Osteoblast (primary cell): Measurements from ENCODE around the gene PFN3. TPM values are rescaled to one million over a fixed set of nuclear protein-coding genes. Genes with fewer than 3 reads are reported as not detected.
A peak's percentile ranks its signal among the peaks of the same experiment; 100 is the strongest.

ENCODE experiments used
- DNase-seq: peaks from one replicate; pipeline ENCODE4 v3.0.0; 2011; ENCODE audit warnings: low spot score, mixed read lengths; ENCODE audit not compliant: insufficient read length; ENCODE audit errors: missing footprints
- H2AFZ ChIP-seq: 2 replicates; pipeline ENCODE4 v1.6.0; 2011; ENCODE audit warnings: mild to moderate bottlenecking, low read length
- H3K27ac ChIP-seq: 2 replicates; pipeline ENCODE4 v1.5.1; 2011; ENCODE audit warnings: mild to moderate bottlenecking, low read depth, low read length, moderate library complexity
- H3K27me3 ChIP-seq: 2 replicates; pipeline ENCODE4 v1.6.0; 2012; ENCODE audit warnings: mild to moderate bottlenecking, control low read depth, inconsistent platforms, low read length, moderate library complexity; ENCODE audit not compliant: insufficient read depth
- H3K36me3 ChIP-seq: 2 replicates; pipeline ENCODE4 v1.5.1; 2011; ENCODE audit warnings: mild to moderate bottlenecking, low read length, control low read depth, moderate library complexity; ENCODE audit not compliant: insufficient read depth
- H3K4me1 ChIP-seq: 2 replicates; pipeline ENCODE4 v1.5.1; 2011; ENCODE audit warnings: mild to moderate bottlenecking, low read length, control low read depth, moderate library complexity; ENCODE audit not compliant: insufficient read depth
- H3K4me2 ChIP-seq: 2 replicates; pipeline ENCODE4 v1.6.0; 2011; ENCODE audit warnings: mild to moderate bottlenecking, low read length; ENCODE audit not compliant: insufficient read depth
- H3K4me3 ChIP-seq: fragments of 200-600 bp; sonication (generic); 3 replicates; pipeline ENCODE4 v1.5.1; 2012; ENCODE audit warnings: mild to moderate bottlenecking, low read length, inconsistent platforms; ENCODE audit not compliant: insufficient read depth
- H3K79me2 ChIP-seq: 2 replicates; pipeline ENCODE4 v1.6.0; 2012; ENCODE audit warnings: mild to moderate bottlenecking, low read length, control low read depth, inconsistent platforms; ENCODE audit not compliant: insufficient read depth
- H3K9me3 ChIP-seq: 2 replicates; pipeline ENCODE4 v1.5.1; 2011; ENCODE audit warnings: low read depth, low read length, control low read depth
- H4K20me1 ChIP-seq: 2 replicates; pipeline ENCODE4 v1.6.0; 2012; ENCODE audit warnings: mild to moderate bottlenecking, low read length, control low read depth; ENCODE audit not compliant: insufficient read depth
- total RNA-seq: library from RNA; depleted of rRNA; stranded (reverse); fragments of >200 nt; gene quantifications from 2 replicates; pipeline ENCODE4 v1.2.3, GENCODE V29; 2012
- TF ChIP-seq, protein P1 (sequence below): IDR thresholded peaks from 2 replicates; pipeline ENCODE4 v1.5.1; 2011; ENCODE audit warnings: mild to moderate bottlenecking, low read depth, low read length, moderate library complexity; ENCODE audit errors: extremely low read depth

Gene PFN3
- total RNA-seq, 1 donor, result not detected

DNA sequence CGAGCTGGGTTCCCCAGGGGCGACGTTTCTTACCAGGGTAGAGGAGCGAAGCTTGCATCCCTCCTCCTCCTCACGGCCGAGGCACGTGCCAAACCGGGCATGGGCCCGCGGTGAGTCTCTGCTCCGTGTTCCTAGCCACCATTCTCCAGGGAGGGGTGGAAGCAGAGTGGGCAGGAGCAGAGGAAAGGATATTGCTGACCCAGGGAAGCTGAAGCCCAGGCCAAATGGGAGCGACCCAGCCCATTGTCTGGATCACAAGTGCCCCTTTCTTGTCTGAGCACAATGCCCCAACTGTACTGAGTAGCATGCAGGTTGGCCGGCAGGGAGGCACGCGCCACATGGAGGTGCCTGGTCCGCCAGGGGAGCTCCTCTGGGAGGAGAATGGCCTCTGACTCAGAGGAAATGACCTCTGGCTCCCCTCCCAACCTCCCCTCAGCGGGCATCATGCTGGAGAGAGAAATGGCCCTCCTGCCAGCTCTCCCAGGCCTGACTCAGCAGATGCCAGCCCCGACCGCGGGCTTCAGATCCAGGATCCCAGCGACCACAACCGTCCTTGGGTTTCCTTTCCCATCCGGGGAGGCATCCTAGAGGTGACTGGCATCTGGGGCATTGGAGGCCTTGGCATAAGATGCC, 47.3 kb upstream of the PFN3 start:
- Histone ChIP-seq H3K36me3 (peaks cover 7% of the 10 kb centered on the region), H3K4me2 (peak overlapping the region; percentile 97), H3K4me3 (peak overlapping the region; percentile 82), H4K20me1 (peaks cover 40% of the 10 kb centered on the region), H3K27ac (peak overlapping the region; percentile 25), H3K4me1 (peaks cover 18% of the 10 kb centered on the region), H2AFZ (no peak overlapping the region), H3K79me2 (peaks cover 15% of the 10 kb centered on the region), H3K27me3 (no peaks in the 10 kb centered on the region), H3K9me3 (no peaks in the 10 kb centered on the region)
- TF ChIP-seq, protein P1, sequence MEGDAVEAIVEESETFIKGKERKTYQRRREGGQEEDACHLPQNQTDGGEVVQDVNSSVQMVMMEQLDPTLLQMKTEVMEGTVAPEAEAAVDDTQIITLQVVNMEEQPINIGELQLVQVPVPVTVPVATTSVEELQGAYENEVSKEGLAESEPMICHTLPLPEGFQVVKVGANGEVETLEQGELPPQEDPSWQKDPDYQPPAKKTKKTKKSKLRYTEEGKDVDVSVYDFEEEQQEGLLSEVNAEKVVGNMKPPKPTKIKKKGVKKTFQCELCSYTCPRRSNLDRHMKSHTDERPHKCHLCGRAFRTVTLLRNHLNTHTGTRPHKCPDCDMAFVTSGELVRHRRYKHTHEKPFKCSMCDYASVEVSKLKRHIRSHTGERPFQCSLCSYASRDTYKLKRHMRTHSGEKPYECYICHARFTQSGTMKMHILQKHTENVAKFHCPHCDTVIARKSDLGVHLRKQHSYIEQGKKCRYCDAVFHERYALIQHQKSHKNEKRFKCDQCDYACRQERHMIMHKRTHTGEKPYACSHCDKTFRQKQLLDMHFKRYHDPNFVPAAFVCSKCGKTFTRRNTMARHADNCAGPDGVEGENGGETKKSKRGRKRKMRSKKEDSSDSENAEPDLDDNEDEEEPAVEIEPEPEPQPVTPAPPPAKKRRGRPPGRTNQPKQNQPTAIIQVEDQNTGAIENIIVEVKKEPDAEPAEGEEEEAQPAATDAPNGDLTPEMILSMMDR, result no peak
- DNase-seq, result peak; percentile 99

GRCh38 chr5:177447066-177447610, 46.7 kb upstream of the PFN3 start:
- H3K9me3 ChIP-seq, result no peaks in the 10 kb centered on the region
- H3K79me2 ChIP-seq, result peaks cover 15% of the 10 kb centered on the region
- no peak overlapping the region for H2AFZ ChIP-seq
- peaks cover 5% of the 10 kb centered on the region for H3K36me3 ChIP-seq
- peaks cover 18% of the 10 kb centered on the region for H3K4me1 ChIP-seq
- H3K4me3 ChIP-seq, result peak overlapping the region; percentile 82
- H3K27me3 ChIP-seq, result no peaks in the 10 kb centered on the region
- H3K4me2 ChIP-seq, result peak overlapping the region; percentile 97
- TF ChIP-seq, protein P1, result no peak
- H4K20me1 ChIP-seq, result peaks cover 34% of the 10 kb centered on the region
- peak; percentile 96 for DNase-seq
- H3K27ac ChIP-seq, result peak overlapping the region; percentile 25

- H2AFZ ChIP-seq, result peak within 1 kb of the TSS; percentile 85
- H4K20me1 ChIP-seq, result peaks cover 30% of the 10 kb centered on the region
- H3K79me2 ChIP-seq, result peaks cover 15% of the 10 kb centered on the region
- no peaks in the 10 kb centered on the region for H3K27me3 ChIP-seq
- H3K4me1 ChIP-seq, result peaks cover 18% of the 10 kb centered on the region
- no peaks in the 10 kb centered on the region for H3K9me3 ChIP-seq
- no peaks in the 10 kb centered on the region for H3K36me3 ChIP-seq
- TF ChIP-seq, protein P1, result no peak
- peak within 1 kb of the TSS; percentile 97 for H3K4me2 ChIP-seq
- peak within 1 kb of the TSS; percentile 82 for H3K4me3 ChIP-seq
- peak; percentile 100 for DNase-seq
- peak within 1 kb of the TSS; percentile 25 for H3K27ac ChIP-seq
Observed at GRCh38 chr5:177446200-177447065, 46.0 kb upstream of the PFN3 start, which contains the start of gene PRR7. TSS of gene PRR7 (plus strand) at chr5:177446814. CDS start at chr5:177455068, 8,254 bp downstream.

DNA sequence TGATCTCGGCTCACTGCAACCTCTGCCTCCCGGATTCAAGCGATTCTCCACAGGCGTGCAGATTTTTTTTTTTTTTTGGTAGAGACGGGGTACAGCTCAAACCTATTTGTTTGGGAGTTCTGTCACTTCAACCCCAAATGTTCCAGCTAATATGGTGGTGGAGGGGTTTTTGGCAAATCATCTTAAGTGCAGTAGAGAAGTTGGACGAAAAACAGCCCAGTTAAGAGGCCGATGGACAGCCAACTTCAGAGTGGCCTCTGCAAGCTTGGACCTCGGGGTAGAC, 45.4 kb upstream of the PFN3 start:
- Histone ChIP-seq H3K4me2 (peak overlapping the region; percentile 97), H3K27ac (no peak overlapping the region), H3K27me3 (no peaks in the 10 kb centered on the region), H3K9me3 (no peaks in the 10 kb centered on the region), H3K4me3 (peak overlapping the region; percentile 82), H2AFZ (peak overlapping the region; percentile 85), H4K20me1 (peaks cover 26% of the 10 kb centered on the region), H3K36me3 (no peaks in the 10 kb centered on the region), H3K79me2 (peaks cover 15% of the 10 kb centered on the region), H3K4me1 (peaks cover 18% of the 10 kb centered on the region)
- no peak for DNase-seq
- TF ChIP-seq, protein P1, result no peak
